ENCODE results near the gene DLG2.

The DLG2 gene

DNA sequence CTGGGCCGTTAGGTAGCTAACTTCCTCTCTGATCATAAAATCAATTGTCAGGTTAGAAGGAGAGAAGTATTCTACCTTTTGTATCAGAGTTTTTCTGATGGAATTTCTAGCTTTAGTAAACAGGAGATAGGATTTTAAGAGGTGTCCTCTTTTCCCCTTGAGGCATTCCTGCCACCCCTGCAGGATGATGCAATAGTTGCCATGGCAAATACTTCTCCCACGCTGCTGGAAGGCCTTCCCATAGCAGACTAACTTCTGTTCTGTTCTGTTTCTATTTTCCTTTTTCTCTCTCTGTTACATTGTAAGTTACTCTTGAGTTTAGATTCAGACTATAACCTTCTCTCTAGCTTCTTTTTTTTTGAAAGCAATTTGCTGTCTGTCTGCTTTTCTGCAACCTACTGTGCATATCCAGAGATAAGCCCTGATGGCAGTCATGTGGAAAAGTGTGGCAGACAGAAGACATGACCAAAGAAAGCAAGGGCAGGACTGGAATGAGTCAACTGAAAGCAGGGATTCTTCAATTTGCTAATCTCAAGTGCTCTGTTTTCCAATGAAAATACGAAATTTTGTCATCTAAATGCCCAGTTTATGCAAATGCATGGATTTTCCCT lies 679.1 kb downstream of the DLG2 start:
- TF ChIP-seq, protein P1, sequence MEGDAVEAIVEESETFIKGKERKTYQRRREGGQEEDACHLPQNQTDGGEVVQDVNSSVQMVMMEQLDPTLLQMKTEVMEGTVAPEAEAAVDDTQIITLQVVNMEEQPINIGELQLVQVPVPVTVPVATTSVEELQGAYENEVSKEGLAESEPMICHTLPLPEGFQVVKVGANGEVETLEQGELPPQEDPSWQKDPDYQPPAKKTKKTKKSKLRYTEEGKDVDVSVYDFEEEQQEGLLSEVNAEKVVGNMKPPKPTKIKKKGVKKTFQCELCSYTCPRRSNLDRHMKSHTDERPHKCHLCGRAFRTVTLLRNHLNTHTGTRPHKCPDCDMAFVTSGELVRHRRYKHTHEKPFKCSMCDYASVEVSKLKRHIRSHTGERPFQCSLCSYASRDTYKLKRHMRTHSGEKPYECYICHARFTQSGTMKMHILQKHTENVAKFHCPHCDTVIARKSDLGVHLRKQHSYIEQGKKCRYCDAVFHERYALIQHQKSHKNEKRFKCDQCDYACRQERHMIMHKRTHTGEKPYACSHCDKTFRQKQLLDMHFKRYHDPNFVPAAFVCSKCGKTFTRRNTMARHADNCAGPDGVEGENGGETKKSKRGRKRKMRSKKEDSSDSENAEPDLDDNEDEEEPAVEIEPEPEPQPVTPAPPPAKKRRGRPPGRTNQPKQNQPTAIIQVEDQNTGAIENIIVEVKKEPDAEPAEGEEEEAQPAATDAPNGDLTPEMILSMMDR (IDR thresholded peaks at IDR 0.05; ENCODE audit: control insufficient read depth, extremely low read depth, insufficient read depth), result no peak

GRCh38 chr11:84947070-84947469 lies 680.1 kb downstream of the DLG2 start:
- no peak overlapping the region for H3K4me3 ChIP-seq (ENCODE audit: low read depth, low read length)
- TF ChIP-seq, protein P1 (IDR thresholded peaks at IDR 0.05; ENCODE audit: control insufficient read depth, extremely low read depth, insufficient read depth), result no peak
- DNase-seq (ENCODE audit: low read depth), result no peak

More for the DNA sequence above, 679.1 kb downstream of the DLG2 start:
- no peak for DNase-seq (ENCODE audit: low read depth)
- H3K4me3 ChIP-seq (ENCODE audit: low read depth, low read length), result no peak overlapping the region

DNA sequence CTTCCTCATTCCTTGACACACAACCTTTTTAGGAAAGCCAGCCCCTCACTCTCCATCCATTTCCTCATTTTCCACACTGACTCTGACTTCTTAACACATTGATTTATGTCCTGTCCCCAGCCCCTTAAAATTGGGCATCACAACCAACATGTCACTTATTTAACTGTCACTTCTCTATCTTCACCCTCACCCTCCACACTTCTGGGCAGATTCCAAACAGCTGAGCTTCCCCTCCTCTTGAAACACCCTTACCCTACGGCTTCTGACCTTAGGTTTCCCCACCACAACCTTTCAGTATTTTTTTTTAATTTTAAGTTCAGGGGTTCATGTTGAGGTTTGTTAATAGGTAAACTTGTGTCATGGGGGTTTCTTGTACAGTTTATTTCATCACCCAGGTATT lies 696.3 kb downstream of the DLG2 start:
- TF ChIP-seq, protein P1 (IDR thresholded peaks at IDR 0.05; ENCODE audit: control insufficient read depth, extremely low read depth, insufficient read depth), result no peak

DNA sequence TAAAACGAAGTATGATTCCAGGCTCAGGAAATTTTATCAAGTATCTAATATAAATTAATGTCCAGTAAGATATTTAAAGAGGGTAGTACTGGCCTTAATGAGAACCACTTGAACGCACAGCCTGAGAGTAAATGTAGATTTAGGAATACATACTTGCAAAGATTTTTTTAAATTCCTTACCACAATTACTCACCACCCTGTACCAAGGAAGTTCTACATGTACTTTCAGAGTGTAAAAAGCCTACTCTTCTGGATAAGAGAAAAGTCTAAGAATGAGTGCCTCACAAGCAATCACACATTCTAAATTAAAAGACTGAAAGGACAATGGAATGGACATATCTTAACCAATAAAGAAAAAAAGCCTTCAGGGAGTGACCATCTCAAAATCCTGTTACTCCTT lies 697.4 kb downstream of the DLG2 start:
- DNase-seq (ENCODE audit: low read depth), result no peak
- TF ChIP-seq, protein P1 (IDR thresholded peaks at IDR 0.05; ENCODE audit: control insufficient read depth, extremely low read depth, insufficient read depth), result no peak
- H3K4me3 ChIP-seq (ENCODE audit: low read depth, low read length), result no peak overlapping the region

More for the DNA sequence above, 696.3 kb downstream of the DLG2 start:
- no peak overlapping the region for H3K4me3 ChIP-seq (ENCODE audit: low read depth, low read length)
- no peak for DNase-seq (ENCODE audit: low read depth)

DNA sequence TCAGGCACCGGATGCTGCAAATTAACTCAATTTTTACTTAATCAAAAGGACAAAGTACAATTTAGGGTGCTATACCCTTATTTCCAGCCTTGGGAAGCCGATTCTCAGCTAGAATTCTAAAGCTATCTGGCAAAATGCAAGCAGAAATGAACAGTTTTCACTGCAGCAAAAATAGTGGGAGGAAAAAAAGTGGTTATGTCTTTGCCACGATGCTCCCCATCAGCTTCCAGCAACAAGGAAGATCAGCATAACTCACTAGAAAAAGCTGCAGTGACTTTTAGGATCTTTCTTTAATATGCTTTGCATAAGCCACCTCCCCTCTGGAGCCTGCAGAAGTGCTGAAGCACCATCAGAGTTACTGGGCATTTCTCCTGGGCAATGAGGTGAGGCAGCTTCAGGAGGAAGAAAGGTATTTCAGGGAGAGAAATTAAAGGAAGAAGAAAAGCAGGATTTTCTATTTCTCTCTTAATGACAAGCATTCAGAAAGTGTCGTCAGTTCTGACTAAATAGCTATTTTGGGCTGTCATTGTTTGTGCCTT lies 702.9 kb downstream of the DLG2 start:
- DNase-seq (ENCODE audit: low read depth), result no peak
- TF ChIP-seq, protein P1 (IDR thresholded peaks at IDR 0.05; ENCODE audit: control insufficient read depth, extremely low read depth, insufficient read depth), result no peak

GRCh38 chr11:84923489-84923888 lies 703.7 kb downstream of the DLG2 start:
- TF ChIP-seq, protein P1 (IDR thresholded peaks at IDR 0.05; ENCODE audit: control insufficient read depth, extremely low read depth, insufficient read depth), result no peak

More for the DNA sequence above, 702.9 kb downstream of the DLG2 start:
- H3K4me3 ChIP-seq (ENCODE audit: low read depth, low read length), result no peak overlapping the region

GRCh38 chr11:84922836-84923235 lies 704.3 kb downstream of the DLG2 start:
- TF ChIP-seq, protein P1 (IDR thresholded peaks at IDR 0.05; ENCODE audit: control insufficient read depth, extremely low read depth, insufficient read depth), result no peak
- no peak overlapping the region for H3K4me3 ChIP-seq (ENCODE audit: low read depth, low read length)
- no peak for DNase-seq (ENCODE audit: low read depth)

More at GRCh38 chr11:84923489-84923888, 703.7 kb downstream of the DLG2 start:
- DNase-seq (ENCODE audit: low read depth), result no peak
- no peak overlapping the region for H3K4me3 ChIP-seq (ENCODE audit: low read depth, low read length)
